ENCODE measurements around the gene POLR3B. TPM values are rescaled to one million over a fixed set of nuclear protein-coding genes. Genes with fewer than 3 reads are reported as not detected.
"Not testable (repeated sequence)": the region's sequence is repeated elsewhere in the genome, so short reads cannot be mapped to it uniquely, and the experiment has no call there.

POLR3B gene
- total RNA-seq, 1 donor from 2014 or later, result 24.1 TPM

DNA sequence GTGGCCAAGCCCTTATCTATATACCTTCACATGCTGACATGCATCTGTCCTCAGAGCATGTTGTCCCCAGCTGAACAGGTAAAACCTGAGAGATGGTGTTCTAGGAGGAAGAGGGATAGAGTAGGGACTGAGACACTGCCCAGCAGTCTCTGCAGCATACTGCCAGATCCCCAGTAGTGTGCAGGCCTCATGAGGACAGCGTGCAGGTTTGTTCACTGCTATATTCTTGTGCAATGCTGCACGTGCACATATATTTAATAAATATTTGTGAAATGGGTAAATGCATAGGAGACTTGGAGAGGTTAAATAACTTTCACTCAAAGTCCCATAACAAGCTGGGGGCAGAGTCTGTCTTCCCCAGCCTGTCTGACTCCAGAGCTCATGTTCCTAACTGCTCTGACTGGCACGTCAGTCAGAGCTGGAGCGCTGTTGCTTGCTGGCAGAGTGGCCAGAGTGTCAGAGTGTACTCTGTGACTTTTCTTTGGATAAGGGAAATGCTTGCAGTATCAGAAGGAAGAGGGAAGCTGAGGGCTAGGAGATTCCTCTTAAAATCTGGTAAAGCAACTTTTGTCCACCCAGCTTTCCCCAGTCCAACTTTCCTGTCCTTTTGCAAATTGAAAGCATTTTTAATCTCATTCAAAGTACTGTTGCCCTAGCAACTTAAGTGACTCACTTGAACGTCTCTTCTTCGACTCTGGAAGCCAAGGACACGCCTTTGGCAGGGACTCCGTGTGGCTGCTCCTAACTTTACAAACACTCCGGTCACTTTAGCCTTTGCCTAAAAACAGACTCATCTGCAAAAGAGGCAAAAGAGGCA lies 14.9 kb upstream of the POLR3B start:
- DNase-seq, result peak; percentile 68

DNA sequence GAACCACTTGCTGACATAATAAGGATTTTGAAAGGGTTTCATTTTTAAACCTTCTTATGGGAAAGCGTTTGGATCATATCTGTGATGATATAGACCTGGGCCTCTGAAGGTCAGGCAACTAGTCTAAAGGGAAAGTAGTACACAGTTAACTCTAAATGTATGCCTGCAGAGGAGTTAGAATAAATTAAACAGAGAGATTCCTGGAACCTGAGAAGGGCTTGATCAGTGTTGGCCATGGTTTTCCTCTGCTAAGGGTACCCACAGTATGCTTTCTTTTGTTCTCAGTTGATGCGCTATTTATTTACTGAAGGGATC lies 14.4 kb upstream of the POLR3B start:
- DNase-seq, result no peak

DNA sequence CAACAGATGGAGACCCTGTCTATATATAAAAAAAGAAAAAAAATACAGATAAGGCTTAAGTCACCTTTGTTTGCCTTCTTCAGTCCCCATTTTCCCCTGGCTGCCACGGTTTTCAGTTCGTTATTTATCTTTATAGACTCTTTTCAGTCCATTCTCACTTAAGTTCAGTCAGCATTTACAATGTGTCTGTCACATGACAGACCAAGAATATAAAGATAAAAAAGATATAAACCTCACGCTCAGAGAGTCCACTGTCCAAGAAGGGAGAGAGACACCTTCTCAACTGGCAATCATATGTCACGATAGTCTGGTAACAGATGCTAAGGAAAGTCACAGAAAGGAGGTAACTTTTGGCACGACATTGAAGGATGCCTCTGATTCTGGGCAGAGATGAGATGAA lies 13.4 kb upstream of the POLR3B start:
- no peak for DNase-seq

DNA sequence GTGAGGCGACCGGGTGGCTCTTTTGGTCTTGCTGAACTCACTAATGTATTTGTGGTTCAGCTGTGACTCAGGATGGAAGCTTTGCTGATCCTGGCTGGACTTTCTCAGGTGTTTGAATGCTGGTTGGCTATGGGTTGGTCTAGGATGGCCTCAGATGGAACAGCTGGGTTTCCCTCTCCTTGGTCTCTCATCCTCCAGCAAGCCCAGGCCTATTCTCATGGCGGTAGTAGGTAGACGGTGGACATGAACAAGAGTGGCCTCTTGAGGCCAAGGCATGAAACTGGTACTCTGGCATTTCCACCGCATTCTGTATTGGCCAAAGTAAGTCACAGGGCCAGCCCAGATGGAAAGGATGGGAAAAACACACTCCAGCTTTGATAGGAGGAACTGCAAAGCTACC lies 11.8 kb upstream of the POLR3B start:
- DNase-seq, result peak; percentile 50

DNA sequence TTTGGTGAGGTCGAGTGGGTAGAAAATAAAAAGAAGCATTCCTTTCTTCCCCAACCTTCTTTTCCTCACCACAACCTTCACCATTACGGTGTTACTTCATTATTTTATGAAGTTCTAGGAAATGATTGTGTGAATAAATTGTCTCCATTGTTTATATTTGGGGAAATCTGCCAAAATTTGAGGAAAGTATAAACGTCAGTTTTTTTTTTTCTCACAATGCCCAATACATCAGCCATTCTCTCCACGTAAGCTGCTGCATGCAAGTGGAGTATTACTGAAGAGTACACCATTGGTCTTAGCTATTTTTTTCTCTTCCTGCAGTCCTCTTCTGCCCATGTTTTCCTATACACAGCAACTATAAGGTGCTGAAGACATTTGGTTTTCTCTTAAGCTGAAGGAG lies 9.1 kb upstream of the POLR3B start:
- DNase-seq, result no peak

DNA sequence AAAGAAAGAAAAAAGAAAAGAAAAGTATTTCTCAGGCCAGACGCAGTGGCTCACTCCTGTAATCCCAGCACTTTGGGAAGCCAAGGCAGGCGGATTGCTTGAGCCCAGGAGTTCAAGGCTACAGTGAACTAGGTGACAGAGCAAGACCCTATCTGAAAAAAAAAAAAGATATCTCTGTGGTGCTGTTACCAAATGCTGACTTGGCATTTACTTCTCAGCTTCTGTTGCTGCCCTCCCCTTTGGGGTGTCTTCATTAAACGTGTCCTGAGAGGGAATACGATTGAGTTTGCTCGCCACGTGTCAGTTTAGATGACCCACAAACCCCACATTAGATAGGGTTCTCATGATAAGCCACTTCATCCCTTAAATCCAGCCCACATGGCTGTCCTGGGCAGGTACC lies 4.4 kb upstream of the POLR3B start:
- no peak for DNase-seq

DNA sequence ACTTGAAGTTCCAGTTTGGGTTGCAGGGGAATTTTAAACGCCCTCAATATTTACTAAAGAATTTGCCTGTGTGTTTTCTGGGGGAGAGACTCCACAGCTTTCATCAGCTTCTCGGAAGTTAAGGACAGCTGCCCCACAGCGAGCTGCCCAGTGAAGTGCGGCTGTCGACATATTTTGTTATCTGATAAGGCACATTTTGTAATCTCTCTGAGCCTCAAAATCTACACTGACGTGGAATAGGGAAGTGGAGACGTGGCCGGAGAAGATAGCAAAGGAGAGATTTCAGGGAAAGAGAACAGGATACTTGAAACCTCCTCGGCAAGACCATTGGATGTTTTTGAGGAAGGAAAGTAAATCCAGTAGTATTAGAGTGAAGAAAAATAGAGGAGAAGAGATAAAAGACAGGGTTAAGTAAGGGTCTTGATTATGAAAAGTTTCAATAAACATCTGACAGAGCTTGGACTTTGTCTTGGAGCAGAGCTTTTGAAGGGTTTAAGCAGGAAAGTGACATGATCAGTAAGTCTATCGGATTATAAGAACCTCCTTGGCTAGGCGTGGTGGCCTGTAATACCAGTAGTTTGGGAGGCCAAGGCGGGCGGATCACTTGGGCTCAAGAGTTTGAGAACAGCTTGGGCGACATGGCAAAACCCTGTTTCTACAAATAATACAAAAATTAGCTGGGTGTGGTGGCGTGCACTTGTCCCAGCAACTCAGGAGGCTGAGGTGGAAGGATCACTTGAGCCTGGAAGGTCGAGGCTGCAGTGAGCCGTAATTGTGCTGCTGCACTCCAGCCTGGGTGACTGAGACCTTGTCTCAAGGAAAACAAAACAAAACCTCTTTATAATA lies 1.1 kb downstream of the POLR3B start:
- DNase-seq, result no peak

DNA sequence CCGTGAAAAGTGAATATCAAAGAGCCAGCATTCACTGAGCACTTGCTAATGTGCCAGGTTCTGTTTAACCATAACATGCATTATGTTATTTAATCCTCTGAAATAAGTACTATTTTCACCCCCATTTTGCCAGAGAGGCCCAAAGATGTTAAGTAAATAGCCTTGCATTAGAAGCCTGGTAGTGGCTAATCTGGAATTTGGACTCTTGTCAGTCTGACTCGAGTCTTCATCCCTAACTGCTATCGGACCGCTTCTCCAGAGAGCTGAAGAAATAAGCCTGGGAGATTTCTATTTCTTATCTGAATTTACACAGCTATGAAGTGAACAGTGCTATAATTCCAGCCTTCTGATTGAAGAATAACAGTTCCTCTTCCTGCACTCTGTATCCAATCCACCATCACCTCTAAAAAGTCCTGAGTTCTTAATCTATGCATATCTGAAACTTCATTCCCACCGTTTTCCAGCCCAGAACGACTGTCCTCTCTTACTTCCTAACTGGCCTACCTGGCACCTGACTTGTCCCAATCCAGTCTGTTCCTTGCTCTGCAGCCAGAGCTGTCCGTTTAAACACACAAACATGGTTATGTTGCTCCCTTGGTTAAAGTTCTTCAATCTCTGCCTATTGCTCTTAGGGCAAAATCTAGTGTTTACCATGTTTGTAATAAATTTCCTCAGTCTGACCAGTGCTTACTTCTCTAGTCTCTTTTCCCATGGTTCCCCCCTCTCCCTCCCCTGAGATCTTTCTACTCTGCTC lies 2.3 kb downstream of the POLR3B start:
- no peak for DNase-seq

DNA sequence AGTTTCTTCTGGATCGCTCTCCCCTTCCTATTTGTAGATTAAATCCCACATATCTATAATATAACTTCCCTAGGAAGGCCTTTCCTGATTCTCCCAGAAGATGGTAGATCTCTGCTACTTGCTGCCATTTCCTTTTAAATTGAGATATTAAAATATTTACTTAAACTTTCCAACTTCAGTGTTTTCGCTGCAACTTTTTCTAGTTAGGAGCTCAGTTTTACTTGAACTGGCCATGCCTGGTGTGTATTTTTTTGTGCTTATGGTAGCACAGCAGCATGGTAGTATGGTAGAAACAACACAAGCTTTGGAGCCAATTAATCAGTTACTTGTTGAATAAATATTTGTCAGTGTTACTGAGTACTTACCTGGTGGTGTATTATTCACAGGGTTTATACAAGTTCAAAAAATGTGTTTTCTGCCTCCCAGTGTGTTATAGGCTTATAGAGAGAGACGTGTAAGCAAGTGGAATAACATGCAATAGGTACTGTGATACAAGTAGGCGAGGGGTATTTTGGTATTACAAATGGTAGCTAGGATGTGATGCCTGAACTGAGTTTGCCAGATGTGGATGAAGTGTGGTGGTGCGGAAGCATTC lies 2.9 kb downstream of the POLR3B start:
- no peak for DNase-seq

DNA sequence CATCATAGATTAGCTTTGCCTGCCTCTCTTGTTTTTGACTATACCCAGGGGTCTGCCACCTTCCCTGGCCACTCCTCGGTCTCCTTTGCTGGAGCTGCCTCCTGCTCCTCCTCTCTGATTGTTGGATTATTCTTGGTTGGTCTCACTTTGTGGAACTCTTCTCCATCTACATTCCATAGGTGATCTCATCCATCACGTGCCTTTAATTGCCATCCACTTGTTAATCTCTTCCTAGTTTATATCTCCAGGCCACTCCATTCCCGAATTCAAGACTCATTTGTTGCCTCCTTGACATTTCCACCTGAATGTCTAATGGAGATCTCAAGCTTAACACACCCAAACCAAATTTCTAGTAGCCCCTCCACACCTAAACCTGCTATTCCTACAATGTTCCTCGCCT lies 5.4 kb downstream of the POLR3B start:
- no peak for DNase-seq

DNA sequence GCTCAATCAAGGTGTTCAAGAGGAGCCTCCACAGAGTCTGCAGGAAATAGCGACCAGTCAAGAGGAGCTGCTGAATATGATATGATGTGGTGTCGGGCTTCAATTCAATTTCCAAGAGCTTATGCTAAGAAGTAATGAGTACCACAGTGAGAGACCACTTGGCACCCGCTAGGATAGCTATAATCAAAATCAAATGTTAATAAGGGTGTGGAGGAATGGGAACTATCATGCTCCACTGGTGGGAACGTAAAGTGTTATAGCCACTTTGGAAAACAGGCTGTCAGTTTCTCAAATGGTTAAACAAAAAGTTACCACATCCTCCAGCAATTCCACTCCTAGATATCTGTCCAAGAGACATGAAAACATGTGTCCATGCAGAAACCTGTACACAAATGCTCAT lies 6.7 kb downstream of the POLR3B start:
- no peak for DNase-seq

DNA sequence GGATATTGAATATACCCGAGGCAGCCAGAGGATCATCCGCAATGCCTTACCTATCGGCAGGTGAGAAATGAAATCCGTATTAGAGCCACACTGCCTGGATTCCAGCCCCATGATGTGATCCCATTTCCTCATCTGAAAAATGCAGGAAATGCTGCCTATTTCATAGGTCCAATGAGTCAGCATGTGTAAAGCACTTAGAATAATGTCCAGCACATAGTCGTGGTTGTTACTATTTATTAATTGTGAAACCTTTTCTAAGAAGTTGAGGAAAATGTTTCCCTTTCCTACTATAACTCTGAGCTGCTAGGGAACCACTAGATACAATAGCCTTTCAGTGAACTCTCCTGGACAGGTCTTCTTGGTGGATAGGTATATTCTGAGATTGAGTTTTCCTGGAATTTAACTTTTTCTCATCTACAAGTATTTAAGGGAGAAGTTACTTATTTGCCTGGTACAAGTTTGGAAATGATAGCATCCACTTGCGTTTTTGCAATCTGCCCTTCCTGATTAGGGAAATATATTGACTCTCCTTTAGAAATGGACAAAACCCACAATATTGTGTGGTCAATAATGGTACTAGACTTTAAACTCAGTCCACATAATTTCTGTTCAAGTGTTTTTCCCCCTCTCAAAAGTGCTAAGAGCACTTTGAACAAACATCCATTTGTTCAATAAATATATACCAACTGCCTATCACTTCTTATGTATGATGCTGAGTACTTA lies 12.2 kb downstream of the POLR3B start:
- no peak for DNase-seq

DNA sequence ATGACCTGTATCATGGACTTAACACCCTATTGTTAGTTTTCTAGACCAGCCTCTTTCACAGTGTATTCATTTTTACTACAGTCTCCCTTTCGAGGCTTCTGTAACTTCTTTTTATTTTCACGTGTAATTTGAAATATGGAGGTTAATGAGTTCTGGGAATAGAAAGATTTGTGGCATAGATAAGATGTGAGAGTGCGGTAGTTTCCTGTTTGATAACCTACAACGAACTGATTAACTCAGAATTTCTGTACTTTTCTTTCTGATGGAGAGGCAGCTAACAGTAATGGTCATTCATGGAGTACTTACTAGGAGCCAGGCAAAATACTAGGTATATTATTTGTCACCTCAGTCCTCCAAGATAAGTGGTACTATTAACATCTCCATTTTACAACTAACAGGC lies 21.2 kb downstream of the POLR3B start:
- no peak for DNase-seq

DNA sequence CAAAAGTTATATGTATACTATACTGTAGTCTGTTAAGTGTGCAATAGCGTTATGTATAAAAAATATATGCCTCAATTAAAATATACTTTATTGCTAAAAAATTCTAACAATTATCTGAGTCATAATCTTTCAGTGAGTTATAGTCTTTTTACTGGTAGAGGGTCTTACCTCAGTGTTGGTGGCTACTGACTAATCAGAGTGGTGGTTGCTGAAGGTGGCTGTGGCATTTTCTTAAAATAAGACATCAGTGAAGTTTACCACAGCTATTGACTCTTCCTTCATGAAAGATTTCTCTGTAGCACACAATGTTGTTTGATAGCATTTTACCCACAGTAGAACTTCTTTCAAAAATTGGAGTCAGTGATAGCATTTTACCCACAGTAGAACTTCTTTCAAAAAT lies 23.4 kb downstream of the POLR3B start:
- DNase-seq, result no peak

DNA sequence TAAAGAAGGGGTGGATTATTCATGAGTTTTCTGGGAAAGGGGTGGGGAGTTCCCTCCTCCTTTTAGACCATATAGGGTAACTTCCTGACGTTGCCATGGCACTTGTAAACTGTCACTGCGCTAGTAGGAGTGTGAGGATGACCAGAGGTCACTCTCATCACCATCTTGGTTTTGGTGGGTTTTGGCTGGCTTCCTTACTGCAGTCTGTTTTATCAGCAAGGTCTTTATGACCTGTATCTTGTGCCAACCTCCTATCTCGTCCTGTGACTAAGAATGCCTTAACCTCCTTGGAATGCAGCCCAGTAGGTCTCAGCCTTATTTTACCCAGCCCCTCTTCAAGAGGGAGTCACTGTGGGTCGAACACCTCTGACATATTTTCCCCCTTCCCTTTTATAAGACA lies 24.3 kb downstream of the POLR3B start:
- DNase-seq, result not testable (repeated sequence)

DNA sequence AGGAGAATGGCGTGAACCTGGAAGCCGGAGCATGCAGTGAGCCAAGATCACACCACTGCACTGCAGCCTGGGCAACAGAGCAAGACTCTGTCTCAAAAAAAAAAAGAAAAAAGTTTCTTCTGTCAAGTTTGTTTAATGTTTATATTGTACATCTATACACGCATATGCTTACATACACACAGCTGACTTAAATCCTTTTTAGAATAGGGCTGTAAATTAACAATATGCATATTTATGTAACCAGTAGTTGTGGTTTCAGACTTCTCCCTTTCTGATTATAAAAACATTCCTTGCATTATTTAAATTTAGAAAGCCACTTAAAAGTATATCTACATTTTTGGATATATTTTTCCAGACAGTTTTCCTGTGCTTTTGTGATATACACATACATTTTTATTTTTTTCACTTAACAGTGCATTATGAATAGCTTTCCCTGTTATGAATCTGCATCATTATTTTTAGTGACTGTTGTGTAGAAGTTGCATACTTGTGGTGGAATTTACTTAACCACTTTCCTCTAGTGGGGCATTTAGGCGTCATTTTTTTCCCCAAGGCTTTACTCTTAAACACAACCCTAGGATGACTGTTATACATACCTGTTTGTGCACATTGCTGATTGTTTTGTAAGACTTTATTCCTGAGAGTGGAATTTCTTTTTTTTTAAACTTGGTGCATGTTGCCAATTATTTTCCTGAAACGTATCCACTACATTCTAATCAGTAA lies 29.4 kb downstream of the POLR3B start:
- no peak for DNase-seq

DNA sequence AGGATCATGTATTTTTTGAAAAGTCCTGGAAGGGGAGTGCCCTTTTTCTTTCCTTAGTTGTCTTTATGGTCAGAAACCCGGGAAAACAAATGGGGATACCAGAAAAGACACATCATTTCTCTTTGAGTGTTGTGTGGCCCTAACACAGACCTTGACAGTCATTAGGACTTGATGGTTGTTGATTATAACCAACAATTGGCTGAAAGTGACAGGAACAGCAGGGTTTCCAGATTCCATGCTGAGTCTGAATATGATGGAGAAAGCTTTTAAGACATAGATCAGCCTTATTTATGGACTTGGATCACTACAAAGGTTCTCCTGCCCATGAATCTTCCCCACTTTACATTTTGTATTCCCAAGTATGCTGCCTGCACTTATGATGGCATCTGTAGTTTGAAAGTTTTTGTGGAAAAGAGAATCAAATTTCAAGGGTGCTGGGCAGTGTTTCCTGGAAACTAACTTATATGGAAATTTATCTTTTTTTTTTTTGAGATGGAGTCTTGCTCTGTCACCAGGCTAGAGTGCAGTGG lies 30.4 kb downstream of the POLR3B start:
- no peak for DNase-seq

DNA sequence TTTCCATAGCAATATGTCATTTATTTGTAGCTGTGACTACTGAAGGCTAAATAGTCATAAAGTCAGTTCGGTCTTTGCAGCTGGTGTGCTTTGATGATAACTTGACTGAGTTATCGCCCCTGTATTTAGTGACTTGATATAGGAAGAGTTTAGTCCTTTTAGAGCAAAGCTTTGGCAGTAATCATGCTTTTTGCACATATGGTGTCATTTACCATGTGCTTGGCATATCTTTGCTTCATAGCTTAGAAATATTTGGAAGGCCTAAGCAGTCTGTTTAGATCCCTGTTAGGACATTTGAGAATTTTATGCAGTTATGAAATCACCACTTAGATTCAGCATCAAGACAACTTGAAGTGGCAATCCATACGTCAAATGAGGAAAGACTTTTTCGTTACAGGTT lies 31.6 kb downstream of the POLR3B start:
- DNase-seq, result peak; percentile 37

DNA sequence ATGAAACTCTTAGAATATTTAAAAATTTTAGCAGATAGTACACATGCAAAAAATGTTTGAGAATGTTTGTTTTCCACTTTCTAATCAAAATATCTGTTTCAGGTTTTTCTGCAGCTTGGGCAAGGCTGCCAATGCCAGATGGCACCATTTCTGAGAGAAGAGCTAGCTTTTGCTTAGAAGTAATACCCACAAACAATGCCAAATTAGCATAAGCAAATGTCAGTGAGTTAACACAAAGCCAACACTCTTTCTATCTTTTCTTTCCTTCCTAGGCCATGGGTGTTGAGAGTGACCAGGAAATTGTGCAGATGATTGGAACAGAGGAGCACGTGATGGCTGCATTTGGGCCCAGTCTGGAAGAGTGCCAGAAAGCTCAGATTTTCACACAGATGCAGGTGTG lies 35.2 kb downstream of the POLR3B start:
- DNase-seq, result no peak

DNA sequence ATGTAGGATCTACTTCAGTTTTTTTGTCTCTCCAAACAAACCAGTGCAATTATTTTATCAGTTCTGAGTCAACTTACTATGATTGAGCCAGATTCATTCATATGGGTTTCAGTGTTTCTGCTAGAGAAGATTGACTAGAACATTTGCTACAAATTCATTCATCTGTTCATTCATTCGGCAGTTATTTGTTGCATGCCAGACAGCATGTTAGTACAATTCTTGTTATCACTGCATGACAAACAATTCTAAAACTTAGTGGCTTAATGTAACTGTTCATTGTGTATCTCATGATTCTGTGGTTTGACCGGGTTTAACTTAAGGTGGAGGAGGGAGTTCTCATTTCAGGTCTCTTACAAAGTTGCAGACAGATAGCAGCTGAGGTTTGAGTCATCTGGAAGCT lies 52.3 kb downstream of the POLR3B start:
- DNase-seq, result no peak

DNA sequence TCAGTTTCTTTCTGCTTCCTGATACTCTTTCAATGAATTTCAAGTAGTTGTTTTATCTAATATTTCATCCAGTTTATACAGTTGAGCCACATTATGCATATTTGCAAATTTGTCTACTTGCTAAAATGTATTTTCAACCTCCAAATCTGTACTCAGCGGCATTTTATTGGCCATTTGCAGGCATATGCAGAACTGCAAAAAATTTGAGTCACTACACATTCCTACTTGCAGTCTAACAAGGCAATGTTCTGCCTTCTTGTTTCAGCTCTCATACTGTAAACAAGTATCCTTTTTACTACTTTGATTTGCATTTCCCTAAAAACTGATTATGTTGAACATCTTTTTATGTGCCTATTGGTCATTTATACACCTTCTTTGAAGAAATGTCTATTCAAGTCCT lies 55.0 kb downstream of the POLR3B start:
- DNase-seq, result no peak

Measured in tongue (tissue), 2 donors.